ENCODE results near the gene COX4I1. TPM values are rescaled to one million over a fixed set of nuclear protein-coding genes. Genes with fewer than 3 reads are reported as not detected.

COX4I1 gene
- total and polyA plus RNA-seq, 2 of the 8 experiments (the other 6 are each of a cell fraction or from before 2014, with no cell fraction given), result 507 to 707 TPM

DNA sequence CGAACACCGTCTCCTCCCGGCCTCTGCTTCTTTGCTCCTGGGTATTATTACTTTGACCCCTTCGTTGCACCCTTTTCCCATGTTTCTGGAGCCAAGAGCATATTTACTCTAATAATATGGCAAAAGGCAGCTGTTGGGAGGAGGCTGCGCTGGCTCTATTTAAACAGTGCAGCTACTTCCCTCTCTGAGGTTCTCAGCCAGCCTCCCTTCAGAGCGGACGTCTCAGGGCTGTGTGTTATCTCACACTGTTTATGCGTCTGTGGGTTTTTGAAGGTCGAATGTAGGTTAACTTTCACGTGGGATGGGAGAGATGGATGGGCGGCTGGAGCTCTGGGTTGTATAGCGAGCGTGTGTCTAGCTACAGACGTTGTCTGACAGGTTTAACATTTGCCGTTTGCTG, 45.3 kb downstream of the COX4I1 start:
- POLR2A ChIA-PET (ENCODE audit: partially characterized antibody), result no interaction called here
- no peak overlapping the region for H3K27ac ChIP-seq (ENCODE audit: low read depth, low read length)
- no peak for FAIRE-seq

More for the DNA sequence above, 45.3 kb downstream of the COX4I1 start:
- no peak overlapping the region for H3K4ac ChIP-seq (replicated peaks; ENCODE audit: insufficient read length, low read depth, low read length)
- H2BK5ac ChIP-seq (ENCODE audit: low read depth, low read length), result no peak overlapping the region
- no peaks in the 10 kb centered on the region for H3K4me1 ChIP-seq (replicated peaks in 1 of 4; ENCODE audit: control insufficient read depth in 3 of 4, insufficient read depth in 4 of 4, low read length in 3 of 4)
- no peak overlapping the region for H2BK20ac ChIP-seq (ENCODE audit: low read length)
- no peak overlapping the region for H3K4me2 ChIP-seq (ENCODE audit: insufficient read depth in 1 of 2, low read depth in 2 of 2, low read length in 2 of 2)
- no peaks in the 10 kb centered on the region; a peak in 1 of 7 replicates for H3K27me3 ChIP-seq (replicated peaks in 1 of 4; ENCODE audit: control insufficient read depth in 3 of 4, extremely low read depth in 1 of 4, insufficient read depth in 3 of 4, low read length in 3 of 4)
- no peak overlapping the region for H2AK5ac ChIP-seq (ENCODE audit: low read depth, low read length)
- no peak overlapping the region; the same call in 1 of the 2 replicates for H4K8ac ChIP-seq (ENCODE audit: extremely low read depth, insufficient read depth, low read length)
- no peak overlapping the region for H2BK120ac ChIP-seq (replicated peaks; ENCODE audit: low read depth, low read length)
- WGBS, 2 experiments (ENCODE audit: extremely low coverage in 1 of 2, insufficient coverage in 1 of 2, insufficient read length in 1 of 2, insufficient replicate concordance in 2 of 2, low coverage in 1 of 2, low lambda C conversion rate in 2 of 2, missing lambda C conversion rate in 1 of 2), result 89% methylated on average over 15 of the region's 15 CpGs; no CpG with 5 or more reads in 1 of the 2 experiments
- no peaks in the 10 kb centered on the region for H3K9me3 ChIP-seq (ENCODE audit: insufficient read depth in 2 of 2, low read depth in 1 of 2, low read length in 1 of 2)
- H2BK12ac ChIP-seq (ENCODE audit: low read depth, low read length), result no peak overlapping the region
- H3K79me2 ChIP-seq (ENCODE audit: control insufficient read depth in 1 of 2, insufficient read depth in 2 of 2, low read length in 2 of 2), result no peaks in the 10 kb centered on the region
- H3K56ac ChIP-seq (replicated peaks; ENCODE audit: insufficient read length, low read depth, low read length), result no peak overlapping the region
- H3K23me2 ChIP-seq (ENCODE audit: low read depth, low read length), result no peaks in the 10 kb centered on the region; the same call in 1 of the 2 replicates
- H4K20me1 ChIP-seq (replicated peaks in 1 of 2; ENCODE audit: control insufficient read depth in 1 of 2, insufficient read depth in 2 of 2, low read length in 2 of 2), result no peaks in the 10 kb centered on the region
- H3K36me3 ChIP-seq (ENCODE audit: control insufficient read depth in 2 of 4, insufficient read depth in 4 of 4, low read length in 3 of 4), result no peaks in the 10 kb centered on the region
- H3K18ac ChIP-seq (ENCODE audit: extremely low read depth, low read length), result no peak overlapping the region
- H2AFZ ChIP-seq (ENCODE audit: low read length), result no peak overlapping the region
- H3K14ac ChIP-seq (ENCODE audit: insufficient read length), result no peak overlapping the region
- H4K5ac ChIP-seq (ENCODE audit: insufficient read length, low read depth, low read length), result no peak overlapping the region
- H3K9ac ChIP-seq (replicated peaks in 1 of 4; ENCODE audit: extremely low read depth in 1 of 4, low read depth in 3 of 4, low read length in 3 of 4), result no peak overlapping the region
- H4K91ac ChIP-seq (replicated peaks; ENCODE audit: insufficient read length, low read length), result peak overlapping the region; percentile 25
- no peak overlapping the region for H3K23ac ChIP-seq (ENCODE audit: insufficient read length)
- H3K4me3 ChIP-seq (ENCODE audit: extremely low read depth in 1 of 4, insufficient read depth in 2 of 4, low read depth in 3 of 4, low read length in 4 of 4), result no peak overlapping the region
- H3K79me1 ChIP-seq (ENCODE audit: low read depth, low read length), result no peaks in the 10 kb centered on the region
- no peak for TF ChIP-seq RFX5 (IDR thresholded peaks at IDR 0.05; ENCODE audit: borderline replicate concordance, low read depth, low read length)
- TF ChIP-seq, protein P1, sequence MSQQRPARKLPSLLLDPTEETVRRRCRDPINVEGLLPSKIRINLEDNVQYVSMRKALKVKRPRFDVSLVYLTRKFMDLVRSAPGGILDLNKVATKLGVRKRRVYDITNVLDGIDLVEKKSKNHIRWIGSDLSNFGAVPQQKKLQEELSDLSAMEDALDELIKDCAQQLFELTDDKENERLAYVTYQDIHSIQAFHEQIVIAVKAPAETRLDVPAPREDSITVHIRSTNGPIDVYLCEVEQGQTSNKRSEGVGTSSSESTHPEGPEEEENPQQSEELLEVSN (IDR thresholded peaks at IDR 0.05), result no peak
- TF ChIP-seq TEAD4 (IDR thresholded peaks at IDR 0.05; ENCODE audit: low read depth, low read length), result no peak
- TF ChIP-seq FOSL1 (IDR thresholded peaks at IDR 0.05; ENCODE audit: insufficient read depth, low read depth, low read length), result no peak
- TF ChIP-seq RAD21 (IDR thresholded peaks at IDR 0.05 in 1 of 2, conservative IDR thresholded peaks at IDR 0.05 in 1 of 2; ENCODE audit: low read depth in 2 of 2, low read length in 2 of 2), result no peak
- TF ChIP-seq NRF1 (IDR thresholded peaks at IDR 0.05; ENCODE audit: low read depth, low read length), result no peak
- TF ChIP-seq GTF2F1 (IDR thresholded peaks at IDR 0.05; ENCODE audit: borderline replicate concordance, low read depth, low read length), result no peak
- TF ChIP-seq KDM5A (IDR thresholded peaks at IDR 0.05; ENCODE audit: low read length), result no peak
- no peak for TF ChIP-seq NANOG (IDR thresholded peaks at IDR 0.05; ENCODE audit: insufficient read depth, low read depth, low read length, poor library complexity, severe bottlenecking)
- TF ChIP-seq CBX8 (IDR thresholded peaks at IDR 0.05; ENCODE audit: borderline replicate concordance, low read depth, low read length), result no peak
- no peak for TF ChIP-seq KDM4A (IDR thresholded peaks at IDR 0.05; ENCODE audit: low read depth, low read length, severe bottlenecking)
- TF ChIP-seq MAFK (IDR thresholded peaks at IDR 0.05; ENCODE audit: low read depth, low read length), result no peak
- no peak for DNase-seq (ENCODE audit: low read depth in 1 of 2, low spot score in 2 of 2)
- CTCF ChIA-PET (ENCODE audit: partially characterized antibody), result interaction anchor here (1.0 to 1.4 kb wide), 3 partner anchors 24 to 142 kb away, joined by 3 to 4 read pairs (median 4); no protein-coding TSS in a partner anchor
- no peak overlapping the region for H2BK15ac ChIP-seq (ENCODE audit: low read length)
